Heart left ventricle (tissue), 13 donors: ENCODE measurements around the gene CCT8L2.
"Not testable (repeated sequence)": the region's sequence is repeated elsewhere in the genome, so short reads cannot be mapped to it uniquely, and the experiment has no call there.

Source experiments
- POLR2A ChIP-seq, 2 donors: fragments of 450-650 bp; IDR thresholded peaks; one replicate each; pipeline ENCODE4 v1.6.1; 2017; ENCODE audit warnings: antibody characterized with exemption in 2 of 2, mild to moderate bottlenecking in 2 of 2, moderate library complexity in 2 of 2
- TF ChIP-seq, protein P1 (sequence below), 12 donors: fragments of 200-600 bp; sonication (generic) in 4 of 12; IDR thresholded peaks; one replicate each; pipeline versions ENCODE4 v1.5.0 to v1.8.0; 2018 to 2022; ENCODE audit warnings: antibody characterized with exemption in 12 of 12, mild to moderate bottlenecking in 5 of 12
- donor health status: ischemic (EF 13 %, LVEDD 7.1; RV severe dilation, severe dysfunction).
- donor health status: DM: no; HTN: yes; CAD: no.
- donor health status: DM: no; HTN: no; CAD: no.
- donor health status: ischemic (EF 25% LVEDD 6.9; RV normal size, moderate dysfunction).
- donor health status: ischemic (EF 25% LVEDD 5.7; RV mildly dilated, moderate dysfunction).
- donor health status: ischemic (EF 35%, LVEDD 5.7; RV mildly dilated, moderate dysfunction).
- donor health status: nonischemic (EF 11% LVEDD 7.7; RV severe dilation, severe dysfunction).
- donor health status: DM: yes; HTN: yes; CAD: no.
- donor health status: PGD.
- donor health status: ischemic (EF 29% LVEDD 5.4; RV normal size, mild dysfunction).
- donor health status: nonischemic (EF 23%, LVEDD 6.1; RV moderate dilation, normal function).

DNA sequence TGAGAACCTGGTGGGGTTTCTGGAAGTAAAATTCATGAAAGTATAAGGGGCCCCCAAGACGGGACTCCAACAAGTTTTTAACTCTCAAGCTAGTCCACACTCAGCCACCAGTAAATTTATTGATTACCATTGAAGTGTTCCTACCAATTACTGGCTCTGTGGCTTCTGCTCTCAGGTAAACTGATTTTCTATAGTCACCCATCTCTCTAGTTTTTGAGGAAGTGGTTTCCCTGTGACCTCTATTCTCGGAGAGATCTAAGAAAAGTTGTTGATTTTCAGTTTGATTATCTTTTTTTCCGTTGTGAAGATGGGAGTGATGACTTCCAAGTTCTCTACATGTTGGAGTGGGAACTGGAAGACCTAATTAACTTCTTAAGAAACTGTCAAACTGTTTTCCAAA, 24.9 kb upstream of the CCT8L2 start:
- TF ChIP-seq POLR2A (IDR thresholded peaks at IDR 0.05), result not testable (repeated sequence)
- TF ChIP-seq, protein P1, sequence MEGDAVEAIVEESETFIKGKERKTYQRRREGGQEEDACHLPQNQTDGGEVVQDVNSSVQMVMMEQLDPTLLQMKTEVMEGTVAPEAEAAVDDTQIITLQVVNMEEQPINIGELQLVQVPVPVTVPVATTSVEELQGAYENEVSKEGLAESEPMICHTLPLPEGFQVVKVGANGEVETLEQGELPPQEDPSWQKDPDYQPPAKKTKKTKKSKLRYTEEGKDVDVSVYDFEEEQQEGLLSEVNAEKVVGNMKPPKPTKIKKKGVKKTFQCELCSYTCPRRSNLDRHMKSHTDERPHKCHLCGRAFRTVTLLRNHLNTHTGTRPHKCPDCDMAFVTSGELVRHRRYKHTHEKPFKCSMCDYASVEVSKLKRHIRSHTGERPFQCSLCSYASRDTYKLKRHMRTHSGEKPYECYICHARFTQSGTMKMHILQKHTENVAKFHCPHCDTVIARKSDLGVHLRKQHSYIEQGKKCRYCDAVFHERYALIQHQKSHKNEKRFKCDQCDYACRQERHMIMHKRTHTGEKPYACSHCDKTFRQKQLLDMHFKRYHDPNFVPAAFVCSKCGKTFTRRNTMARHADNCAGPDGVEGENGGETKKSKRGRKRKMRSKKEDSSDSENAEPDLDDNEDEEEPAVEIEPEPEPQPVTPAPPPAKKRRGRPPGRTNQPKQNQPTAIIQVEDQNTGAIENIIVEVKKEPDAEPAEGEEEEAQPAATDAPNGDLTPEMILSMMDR (IDR thresholded peaks at IDR 0.05), result not testable (repeated sequence)
